HEK293 (cell line): ENCODE results near the gene PKP2.
A peak's percentile ranks its signal among the peaks of the same experiment; 100 is the strongest.

Experiments
- CTCF ChIA-PET: fragments of 350-600 bp; formaldehyde crosslinking; extraction: SDS; loops from one replicate; lab custom pipeline; 2021; ENCODE audit warnings: antibody characterized with exemption; lab: Yijun Ruan, JAX
- POLR2A ChIA-PET: fragments of 300-600 bp; formaldehyde crosslinking; extraction: SDS; loops from one replicate; lab custom pipeline; 2020; ENCODE audit warnings: antibody characterized with exemption, inconsistent platforms; lab: Yijun Ruan, JAX
- H3K27ac ChIP-seq: fragments of 200-500 bp; sonication (Bioruptor generic); 2 replicates; pipeline ENCODE4 v1.5.1; 2014; ENCODE audit warnings: low read depth, low read length, control low read depth, inconsistent platforms; ENCODE audit errors: extremely low read depth
- H3K36me3 ChIP-seq, 2 experiments: fragments of 200-500 bp in 1 of 2; sonication (Bioruptor generic) in 1 of 2; 1 replicate in 1 of 2; 2 replicates in 1 of 2; pipeline ENCODE4 v1.5.1; 2014 to 2017; ENCODE audit warnings: inconsistent platforms in 2 of 2, low read length in 2 of 2; ENCODE audit not compliant: control insufficient read depth in 2 of 2, insufficient read depth in 1 of 2
- H3K4me1 ChIP-seq: fragments of 200-500 bp; sonication (Bioruptor generic); 2 replicates; pipeline ENCODE4 v1.5.1; 2014; ENCODE audit warnings: mild to moderate bottlenecking, low read length, inconsistent platforms; ENCODE audit not compliant: control insufficient read depth, insufficient read depth
- H3K4me3 ChIP-seq: 2 replicates; pipeline ENCODE4 v1.5.1; 2011; ENCODE audit warnings: low read depth, mild to moderate bottlenecking, control low read depth, low read length, moderate library complexity
- H3K9me3 ChIP-seq: fragments of 200-500 bp; sonication (Bioruptor generic); 2 replicates; pipeline ENCODE4 v1.5.1; 2014; ENCODE audit warnings: low read depth, low read length, inconsistent platforms; ENCODE audit not compliant: control insufficient read depth, insufficient read depth
- FEZF1 ChIP-seq: fragments of 450-650 bp; formaldehyde crosslinking; IDR thresholded peaks from 2 replicates; pipeline ENCODE4 v1.5.1; 2016; ENCODE audit warnings: missing biosample characterization, missing genetic modification characterization
- GFI1B ChIP-seq: fragments of 450-650 bp; formaldehyde crosslinking; IDR thresholded peaks from 2 replicates; pipeline ENCODE4 v1.5.1; 2016; ENCODE audit warnings: missing biosample characterization, missing genetic modification characterization
- GLI2 ChIP-seq: fragments of 450-650 bp; formaldehyde crosslinking; IDR thresholded peaks from 2 replicates; pipeline ENCODE4; 2017; ENCODE audit warnings: missing biosample characterization, missing genetic modification characterization, low read depth, borderline replicate concordance
- KLF16 ChIP-seq: fragments of 450-650 bp; formaldehyde crosslinking; IDR thresholded peaks from 2 replicates; pipeline ENCODE4 v1.5.1; 2017; ENCODE audit warnings: missing biosample characterization, missing genetic modification characterization
- KLF7 ChIP-seq: fragments of 450-650 bp; formaldehyde crosslinking; IDR thresholded peaks from 2 replicates; pipeline ENCODE4 v1.5.1; 2016; ENCODE audit warnings: missing biosample characterization, missing genetic modification characterization, borderline replicate concordance
- SETDB1 ChIP-seq: IDR thresholded peaks from one replicate; pipeline ENCODE4 v1.6.1; 2017; ENCODE audit warnings: mild to moderate bottlenecking, low read length, moderate library complexity, mixed read lengths; ENCODE audit not compliant: insufficient read length
- TCF7L2 ChIP-seq: IDR thresholded peaks from 2 replicates; pipeline ENCODE4 v1.6.1; 2011; ENCODE audit warnings: low read depth, mild to moderate bottlenecking, inconsistent platforms, low read length, moderate library complexity, borderline replicate concordance
- TRIM28 ChIP-seq: IDR thresholded peaks from 2 replicates; pipeline ENCODE4 v1.6.1; 2011; ENCODE audit warnings: low read length, control low read depth, borderline replicate concordance
- ZBTB8A ChIP-seq: fragments of 450-650 bp; formaldehyde crosslinking; IDR thresholded peaks from 2 replicates; pipeline ENCODE4 v1.5.1; 2016; ENCODE audit warnings: missing biosample characterization, missing genetic modification characterization
- ZFP3 ChIP-seq: fragments of 450-650 bp; formaldehyde crosslinking; IDR thresholded peaks from 2 replicates; pipeline ENCODE4 v1.5.1; 2016; ENCODE audit warnings: low read depth, missing biosample characterization, missing genetic modification characterization
- ZNF140 ChIP-seq: fragments of 450-650 bp; formaldehyde crosslinking; IDR thresholded peaks from 2 replicates; pipeline ENCODE4 v1.5.1; 2016; ENCODE audit warnings: missing biosample characterization, missing genetic modification characterization
- ZNF2 ChIP-seq: fragments of 450-650 bp; formaldehyde crosslinking; IDR thresholded peaks from 2 replicates; pipeline ENCODE4 v1.5.1; 2016; ENCODE audit warnings: missing biosample characterization, missing genetic modification characterization
- ZNF335 ChIP-seq: fragments of 450-650 bp; formaldehyde crosslinking; conservative IDR thresholded peaks from 2 replicates; pipeline ENCODE4 v1.5.1; 2016; ENCODE audit warnings: missing biosample characterization, missing genetic modification characterization
- ZNF341 ChIP-seq: fragments of 450-650 bp; formaldehyde crosslinking; IDR thresholded peaks from 2 replicates; pipeline ENCODE4; 2016; ENCODE audit warnings: low read depth, missing biosample characterization, missing genetic modification characterization
- ZNF391 ChIP-seq: fragments of 450-650 bp; formaldehyde crosslinking; IDR thresholded peaks from 2 replicates; pipeline ENCODE4 v1.5.1; 2016; ENCODE audit warnings: low read depth, missing biosample characterization, missing genetic modification characterization, borderline replicate concordance
- ZNF473 ChIP-seq: fragments of 450-650 bp; formaldehyde crosslinking; IDR thresholded peaks from 2 replicates; pipeline ENCODE4 v1.5.1; 2017; ENCODE audit warnings: missing biosample characterization, missing genetic modification characterization
- ZNF530 ChIP-seq: fragments of 450-650 bp; formaldehyde crosslinking; IDR thresholded peaks from 2 replicates; pipeline ENCODE4 v1.5.1; 2016; ENCODE audit warnings: low read depth, missing biosample characterization, missing genetic modification characterization
- ZNF561 ChIP-seq: fragments of 450-650 bp; IDR thresholded peaks from 2 replicates; pipeline ENCODE4 v1.5.1; 2018; ENCODE audit warnings: missing biosample characterization, missing genetic modification characterization, borderline replicate concordance
- ZNF596 ChIP-seq: fragments of 450-650 bp; IDR thresholded peaks from 2 replicates; pipeline ENCODE4 v1.5.0; 2018; ENCODE audit warnings: missing biosample characterization, mild to moderate bottlenecking, missing genetic modification characterization, moderate library complexity
- ZNF792 ChIP-seq: fragments of 450-650 bp; formaldehyde crosslinking; IDR thresholded peaks from 2 replicates; pipeline ENCODE4 v1.5.1; 2016; ENCODE audit warnings: missing biosample characterization, missing genetic modification characterization
- ZNF843 ChIP-seq: fragments of 450-650 bp; formaldehyde crosslinking; IDR thresholded peaks from 2 replicates; pipeline ENCODE4 v1.5.1; 2016; ENCODE audit warnings: missing biosample characterization, missing genetic modification characterization
- ZSCAN23 ChIP-seq: fragments of 450-650 bp; formaldehyde crosslinking; IDR thresholded peaks from 2 replicates; pipeline ENCODE4 v1.5.1; 2016; ENCODE audit warnings: missing biosample characterization, missing genetic modification characterization
- ZSCAN30 ChIP-seq: fragments of 450-650 bp; IDR thresholded peaks from 2 replicates; pipeline ENCODE4 v1.5.1; 2018; ENCODE audit warnings: missing biosample characterization, mild to moderate bottlenecking, missing genetic modification characterization, moderate library complexity
- TF ChIP-seq, protein P1 (sequence below): fragments of 450-650 bp; formaldehyde crosslinking; IDR thresholded peaks from 2 replicates; pipeline ENCODE4 v1.5.1; 2016; ENCODE audit warnings: missing biosample characterization, missing genetic modification characterization
- TF ChIP-seq, protein P2 (sequence below): fragments of 450-650 bp; formaldehyde crosslinking; IDR thresholded peaks from 2 replicates; pipeline ENCODE4 v1.5.1; 2016; ENCODE audit warnings: missing biosample characterization, missing genetic modification characterization
- TF ChIP-seq, protein P3 (sequence below): fragments of 450-650 bp; formaldehyde crosslinking; IDR thresholded peaks from 2 replicates; pipeline ENCODE4 v1.5.1; 2016; ENCODE audit warnings: missing biosample characterization, missing genetic modification characterization
- TF ChIP-seq, protein P4 (sequence below): fragments of 450-650 bp; formaldehyde crosslinking; IDR thresholded peaks from 2 replicates; pipeline ENCODE4 v1.5.1; 2017; ENCODE audit warnings: missing biosample characterization, missing genetic modification characterization
- TF ChIP-seq, protein P5 (sequence below): fragments of 450-650 bp; formaldehyde crosslinking; IDR thresholded peaks from 2 replicates; pipeline ENCODE4 v1.5.1; 2016; ENCODE audit warnings: missing biosample characterization, missing genetic modification characterization

The PKP2 gene

DNA sequence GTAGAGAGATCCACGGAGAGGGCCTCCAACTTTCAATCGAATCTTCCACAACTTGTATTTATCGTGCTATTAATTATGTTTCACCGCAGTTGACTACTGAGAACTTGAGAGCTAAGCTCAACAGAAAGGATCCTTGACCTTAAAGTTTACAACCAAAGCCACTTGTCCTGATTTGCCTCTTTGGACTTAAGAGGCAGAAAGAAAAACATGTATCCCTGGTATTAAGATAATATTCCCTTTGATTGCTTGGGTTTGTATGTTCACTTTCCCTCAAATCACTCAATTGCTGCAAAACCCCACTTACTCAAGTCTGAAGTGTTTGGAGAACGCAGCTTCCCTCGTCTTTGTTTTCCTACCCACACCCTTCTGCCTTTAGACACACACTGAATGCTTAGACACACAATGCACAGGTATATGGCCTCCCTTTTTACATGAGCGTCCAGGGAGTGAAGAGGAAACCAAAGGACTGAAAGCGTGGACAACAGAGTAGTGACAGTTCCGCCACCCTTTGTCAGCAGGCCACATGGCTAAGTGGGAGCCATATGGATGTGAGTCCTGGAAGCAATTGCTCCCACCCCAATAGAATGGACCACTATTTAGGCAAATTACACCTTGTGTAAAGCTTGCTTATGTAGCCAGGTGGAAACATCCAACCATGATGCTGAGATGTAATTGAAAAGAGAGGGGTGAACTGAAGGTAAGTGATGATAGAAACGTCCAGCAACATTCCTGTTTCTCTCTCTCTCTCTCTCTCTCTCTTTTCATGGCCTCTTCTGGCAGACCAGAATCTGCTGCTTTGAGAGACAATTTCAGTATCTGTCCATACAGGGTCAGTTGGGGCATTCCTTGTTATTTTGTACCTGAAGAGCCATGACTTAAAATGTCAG lies 1.4 kb upstream of the PKP2 start (continued):
- no peak for TF ChIP-seq SETDB1
- TF ChIP-seq KLF7 (tag by site-specific recombination) = peak; percentile 71; the same call in 1 of the 2 replicates
- no peak for TF ChIP-seq ZNF391 (tag by site-specific recombination)
- TF ChIP-seq ZNF792 (tag by site-specific recombination) = no peak
- TF ChIP-seq ZSCAN30 = no peak
- TF ChIP-seq ZNF140 (tag by site-specific recombination) = no peak
- TF ChIP-seq TCF7L2 = peak; percentile 59; the same call in 1 of the 2 replicates
- TF ChIP-seq, protein P1, sequence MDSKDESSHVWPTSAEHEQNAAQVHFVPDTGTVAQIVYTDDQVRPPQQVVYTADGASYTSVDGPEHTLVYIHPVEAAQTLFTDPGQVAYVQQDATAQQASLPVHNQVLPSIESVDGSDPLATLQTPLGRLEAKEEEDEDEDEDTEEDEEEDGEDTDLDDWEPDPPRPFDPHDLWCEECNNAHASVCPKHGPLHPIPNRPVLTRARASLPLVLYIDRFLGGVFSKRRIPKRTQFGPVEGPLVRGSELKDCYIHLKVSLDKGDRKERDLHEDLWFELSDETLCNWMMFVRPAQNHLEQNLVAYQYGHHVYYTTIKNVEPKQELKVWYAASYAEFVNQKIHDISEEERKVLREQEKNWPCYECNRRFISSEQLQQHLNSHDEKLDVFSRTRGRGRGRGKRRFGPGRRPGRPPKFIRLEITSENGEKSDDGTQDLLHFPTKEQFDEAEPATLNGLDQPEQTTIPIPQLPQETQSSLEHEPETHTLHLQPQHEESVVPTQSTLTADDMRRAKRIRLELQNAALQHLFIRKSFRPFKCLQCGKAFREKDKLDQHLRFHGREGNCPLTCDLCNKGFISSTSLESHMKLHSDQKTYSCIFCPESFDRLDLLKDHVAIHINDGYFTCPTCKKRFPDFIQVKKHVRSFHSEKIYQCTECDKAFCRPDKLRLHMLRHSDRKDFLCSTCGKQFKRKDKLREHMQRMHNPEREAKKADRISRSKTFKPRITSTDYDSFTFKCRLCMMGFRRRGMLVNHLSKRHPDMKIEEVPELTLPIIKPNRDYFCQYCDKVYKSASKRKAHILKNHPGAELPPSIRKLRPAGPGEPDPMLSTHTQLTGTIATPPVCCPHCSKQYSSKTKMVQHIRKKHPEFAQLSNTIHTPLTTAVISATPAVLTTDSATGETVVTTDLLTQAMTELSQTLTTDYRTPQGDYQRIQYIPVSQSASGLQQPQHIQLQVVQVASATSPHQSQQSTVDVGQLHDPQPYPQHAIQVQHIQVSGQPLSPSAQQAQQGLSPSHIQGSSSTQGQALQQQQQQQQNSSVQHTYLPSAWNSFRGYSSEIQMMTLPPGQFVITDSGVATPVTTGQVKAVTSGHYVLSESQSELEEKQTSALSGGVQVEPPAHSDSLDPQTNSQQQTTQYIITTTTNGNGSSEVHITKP = peak; percentile 78
- 0 out of 2 replicates have a peak, but pooled peaks have one; percentile 50 for TF ChIP-seq GLI2
- TF ChIP-seq, protein P2, sequence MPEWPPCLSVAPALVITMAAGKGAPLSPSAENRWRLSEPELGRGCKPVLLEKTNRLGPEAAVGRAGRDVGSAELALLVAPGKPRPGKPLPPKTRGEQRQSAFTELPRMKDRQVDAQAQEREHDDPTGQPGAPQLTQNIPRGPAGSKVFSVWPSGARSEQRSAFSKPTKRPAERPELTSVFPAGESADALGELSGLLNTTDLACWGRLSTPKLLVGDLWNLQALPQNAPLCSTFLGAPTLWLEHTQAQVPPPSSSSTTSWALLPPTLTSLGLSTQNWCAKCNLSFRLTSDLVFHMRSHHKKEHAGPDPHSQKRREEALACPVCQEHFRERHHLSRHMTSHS (tag by site-specific recombination) = no peak
- TF ChIP-seq ZBTB8A (tag by site-specific recombination) = no peak
- TF ChIP-seq ZNF843 = peak; percentile 52; the same call in 1 of the 2 replicates
- peak; percentile 77; the same call in 1 of the 2 replicates for TF ChIP-seq GFI1B (tag by site-specific recombination)
- peak; percentile 70 for TF ChIP-seq ZNF596
- TF ChIP-seq, protein P3, sequence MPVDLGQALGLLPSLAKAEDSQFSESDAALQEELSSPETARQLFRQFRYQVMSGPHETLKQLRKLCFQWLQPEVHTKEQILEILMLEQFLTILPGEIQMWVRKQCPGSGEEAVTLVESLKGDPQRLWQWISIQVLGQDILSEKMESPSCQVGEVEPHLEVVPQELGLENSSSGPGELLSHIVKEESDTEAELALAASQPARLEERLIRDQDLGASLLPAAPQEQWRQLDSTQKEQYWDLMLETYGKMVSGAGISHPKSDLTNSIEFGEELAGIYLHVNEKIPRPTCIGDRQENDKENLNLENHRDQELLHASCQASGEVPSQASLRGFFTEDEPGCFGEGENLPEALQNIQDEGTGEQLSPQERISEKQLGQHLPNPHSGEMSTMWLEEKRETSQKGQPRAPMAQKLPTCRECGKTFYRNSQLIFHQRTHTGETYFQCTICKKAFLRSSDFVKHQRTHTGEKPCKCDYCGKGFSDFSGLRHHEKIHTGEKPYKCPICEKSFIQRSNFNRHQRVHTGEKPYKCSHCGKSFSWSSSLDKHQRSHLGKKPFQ = peak; percentile 58
- TF ChIP-seq ZNF561 (tag by site-specific recombination) = no peak
- no peak for TF ChIP-seq ZSCAN23 (tag by site-specific recombination)
- peak; percentile 90 for TF ChIP-seq FEZF1
- TF ChIP-seq, all 188 proteins: peak for 16

DNA sequence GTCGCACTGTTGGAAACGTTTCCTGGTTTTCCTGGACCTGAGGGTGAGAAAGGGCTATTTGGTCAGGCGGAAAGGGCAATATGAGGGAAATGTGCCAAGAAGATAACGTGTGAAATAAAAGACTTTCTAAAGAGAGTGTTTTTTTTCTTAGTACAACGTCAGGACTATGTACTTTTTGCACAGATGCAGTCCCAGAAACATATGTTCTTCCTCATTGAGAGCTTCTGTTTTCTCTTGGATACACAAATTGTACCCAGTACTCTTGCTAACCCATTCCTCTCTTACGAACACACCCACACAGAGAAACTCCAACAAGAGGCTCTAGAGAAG lies 669 bp upstream of the PKP2 start:
- no peaks in the 10 kb centered on the region for H3K36me3 ChIP-seq
- H3K9me3 ChIP-seq = no peaks in the 10 kb centered on the region
- CTCF ChIA-PET = interaction anchor here (0.8 to 1.2 kb wide), 5 partner anchors 9 to 91 kb away, joined by 3 read pairs; no protein-coding TSS in a partner anchor
- peak overlapping the region; percentile 91 for H3K4me3 ChIP-seq
- POLR2A ChIA-PET = interaction anchor here (0.8 to 2.2 kb wide), 6 partner anchors 7 to 142 kb away, joined by 3 to 11 read pairs (median 4); partner anchors contain the start of gene YARS2
- peak overlapping the region; percentile 58; the same call in 1 of the 2 replicates for H3K27ac ChIP-seq
- peaks cover 32% of the 10 kb centered on the region for H3K4me1 ChIP-seq
- no peak for TF ChIP-seq TRIM28
- TF ChIP-seq ZNF335 = peak; percentile 34
- TF ChIP-seq ZNF473 (tag by site-specific recombination) = no peak
- 0 out of 2 replicates have a peak, but pooled peaks have one; percentile 7 for TF ChIP-seq KLF16 (tag by site-specific recombination)
- TF ChIP-seq ZNF2 = no peak
- no peak for TF ChIP-seq ZNF341 (tag by site-specific recombination)
- TF ChIP-seq, protein P4, sequence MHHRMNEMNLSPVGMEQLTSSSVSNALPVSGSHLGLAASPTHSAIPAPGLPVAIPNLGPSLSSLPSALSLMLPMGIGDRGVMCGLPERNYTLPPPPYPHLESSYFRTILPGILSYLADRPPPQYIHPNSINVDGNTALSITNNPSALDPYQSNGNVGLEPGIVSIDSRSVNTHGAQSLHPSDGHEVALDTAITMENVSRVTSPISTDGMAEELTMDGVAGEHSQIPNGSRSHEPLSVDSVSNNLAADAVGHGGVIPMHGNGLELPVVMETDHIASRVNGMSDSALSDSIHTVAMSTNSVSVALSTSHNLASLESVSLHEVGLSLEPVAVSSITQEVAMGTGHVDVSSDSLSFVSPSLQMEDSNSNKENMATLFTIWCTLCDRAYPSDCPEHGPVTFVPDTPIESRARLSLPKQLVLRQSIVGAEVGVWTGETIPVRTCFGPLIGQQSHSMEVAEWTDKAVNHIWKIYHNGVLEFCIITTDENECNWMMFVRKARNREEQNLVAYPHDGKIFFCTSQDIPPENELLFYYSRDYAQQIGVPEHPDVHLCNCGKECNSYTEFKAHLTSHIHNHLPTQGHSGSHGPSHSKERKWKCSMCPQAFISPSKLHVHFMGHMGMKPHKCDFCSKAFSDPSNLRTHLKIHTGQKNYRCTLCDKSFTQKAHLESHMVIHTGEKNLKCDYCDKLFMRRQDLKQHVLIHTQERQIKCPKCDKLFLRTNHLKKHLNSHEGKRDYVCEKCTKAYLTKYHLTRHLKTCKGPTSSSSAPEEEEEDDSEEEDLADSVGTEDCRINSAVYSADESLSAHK (tag by site-specific recombination) = no peak
- TF ChIP-seq ZNF530 (tag by site-specific recombination) = no peak
- TF ChIP-seq ZFP3 (tag by site-specific recombination) = no peak
- TF ChIP-seq, protein P5, sequence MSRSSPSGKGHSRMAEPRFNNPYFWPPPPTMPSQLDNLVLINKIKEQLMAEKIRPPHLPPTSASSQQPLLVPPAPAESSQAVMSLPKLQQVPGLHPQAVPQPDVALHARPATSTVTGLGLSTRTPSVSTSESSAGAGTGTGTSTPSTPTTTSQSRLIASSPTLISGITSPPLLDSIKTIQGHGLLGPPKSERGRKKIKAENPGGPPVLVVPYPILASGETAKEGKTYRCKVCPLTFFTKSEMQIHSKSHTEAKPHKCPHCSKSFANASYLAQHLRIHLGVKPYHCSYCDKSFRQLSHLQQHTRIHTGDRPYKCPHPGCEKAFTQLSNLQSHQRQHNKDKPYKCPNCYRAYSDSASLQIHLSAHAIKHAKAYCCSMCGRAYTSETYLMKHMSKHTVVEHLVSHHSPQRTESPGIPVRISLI (tag by site-specific recombination) = peak; percentile 17; the same call in 1 of the 2 replicates
